ENCODE results near the gene PSMC3. TPM values are rescaled to one million over a fixed set of nuclear protein-coding genes. Genes with fewer than 3 reads are reported as not detected.
"Not testable (repeated sequence)": the region's sequence is repeated elsewhere in the genome, so short reads cannot be mapped to it uniquely, and the experiment has no call there.

Gene PSMC3
- total RNA-seq, 1 experiment from 2014 or later = 179 TPM

DNA sequence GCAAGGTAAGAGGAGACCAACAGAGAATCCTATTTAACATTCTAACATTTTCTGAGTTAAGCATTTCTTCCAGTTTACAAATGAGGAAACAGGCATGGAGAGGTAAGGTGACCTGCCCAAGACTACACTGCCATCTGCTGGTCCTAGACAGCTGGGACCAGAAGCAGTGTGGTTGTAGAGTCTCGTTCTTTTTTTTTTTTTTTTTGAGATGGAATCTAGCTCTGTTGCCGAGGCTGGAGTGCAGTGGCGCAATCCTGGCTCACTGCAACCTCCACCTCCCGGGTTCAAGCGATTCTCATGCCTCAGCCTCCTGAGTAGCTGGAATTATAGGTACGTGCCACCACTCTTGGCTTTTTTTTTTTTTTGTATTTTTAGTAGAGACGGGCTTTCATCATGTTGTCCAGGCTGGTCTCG is 28.0 kb upstream of the PSMC3 start:
- H4K8ac ChIP-seq (replicated peaks; ENCODE audit: insufficient read length, low read depth, low read length); H2BK15ac ChIP-seq (ENCODE audit: low read depth, low read length); H4K91ac ChIP-seq (ENCODE audit: insufficient read length, low read depth, low read length); H4K20me1 ChIP-seq (ENCODE audit: control insufficient read depth, insufficient read depth, insufficient read length); H3K27ac ChIP-seq (ENCODE audit: insufficient read length, low read depth, low read length); H2AFZ ChIP-seq (ENCODE audit: low read length); H2AK5ac ChIP-seq (ENCODE audit: insufficient read length, low read length); H3T11ph ChIP-seq (ENCODE audit: low read length); H3K79me2 ChIP-seq (ENCODE audit: insufficient read depth, low read length); H3K79me1 ChIP-seq (ENCODE audit: insufficient read depth, low read depth, low read length, poor library complexity, severe bottlenecking); H3K27me3 ChIP-seq (ENCODE audit: insufficient read depth, low read length); H3K36me3 Mint-ChIP-seq (ENCODE audit: insufficient read depth in 1 of 3, low read depth in 3 of 3); H3K4me1 Mint-ChIP-seq; H3K4me1 ChIP-seq (ENCODE audit: insufficient read depth, low read length); H2BK20ac ChIP-seq (ENCODE audit: low read depth, low read length, poor library complexity, severe bottlenecking); H2BK12ac ChIP-seq (ENCODE audit: insufficient read length, low read depth, low read length); H2BK120ac ChIP-seq (ENCODE audit: low read depth, low read length, poor library complexity, severe bottlenecking); H3K4me2 ChIP-seq (ENCODE audit: insufficient read depth, insufficient read length, low read length); H3K27me3 Mint-ChIP-seq (ENCODE audit: low read depth); H3K14ac ChIP-seq (ENCODE audit: insufficient read depth, low read length); H3K9ac ChIP-seq (ENCODE audit: extremely low read depth, insufficient read length, low read length); H3K4ac ChIP-seq (ENCODE audit: low read depth, low read length); H3K9me3 ChIP-seq (ENCODE audit: control insufficient read depth, low read depth, low read length); H3K23ac ChIP-seq (ENCODE audit: insufficient read length, low read depth, low read length); H3K18ac ChIP-seq (ENCODE audit: insufficient read length, low read depth, low read length); H3K9me3 Mint-ChIP-seq; H3K56ac ChIP-seq (ENCODE audit: insufficient read length, low read depth, low read length); H2BK5ac ChIP-seq (ENCODE audit: insufficient read length, low read length); H3K23me2 ChIP-seq (ENCODE audit: insufficient read length, low read depth, low read length, poor library complexity, severe bottlenecking): not testable (repeated sequence)
- WGBS (ENCODE audit: extremely low coverage, insufficient read length, low lambda C conversion rate) = no CpG with 5 or more reads among the region's 8 CpGs
- peak overlapping the region; percentile 17 for H4K5ac ChIP-seq (ENCODE audit: insufficient read length, low read depth, low read length)
- Mint-ChIP-seq H3K27ac (peak overlapping the region in 1 of 3 experiments; percentile 61; a peak in 2 of 7 replicates), H3K4me3 (peak overlapping the region in 1 of 2 experiments; percentile 7; a peak in 1 of 5 replicates)
- peak; percentile 82 for DNase-seq
- TF ChIP-seq, protein P1, sequence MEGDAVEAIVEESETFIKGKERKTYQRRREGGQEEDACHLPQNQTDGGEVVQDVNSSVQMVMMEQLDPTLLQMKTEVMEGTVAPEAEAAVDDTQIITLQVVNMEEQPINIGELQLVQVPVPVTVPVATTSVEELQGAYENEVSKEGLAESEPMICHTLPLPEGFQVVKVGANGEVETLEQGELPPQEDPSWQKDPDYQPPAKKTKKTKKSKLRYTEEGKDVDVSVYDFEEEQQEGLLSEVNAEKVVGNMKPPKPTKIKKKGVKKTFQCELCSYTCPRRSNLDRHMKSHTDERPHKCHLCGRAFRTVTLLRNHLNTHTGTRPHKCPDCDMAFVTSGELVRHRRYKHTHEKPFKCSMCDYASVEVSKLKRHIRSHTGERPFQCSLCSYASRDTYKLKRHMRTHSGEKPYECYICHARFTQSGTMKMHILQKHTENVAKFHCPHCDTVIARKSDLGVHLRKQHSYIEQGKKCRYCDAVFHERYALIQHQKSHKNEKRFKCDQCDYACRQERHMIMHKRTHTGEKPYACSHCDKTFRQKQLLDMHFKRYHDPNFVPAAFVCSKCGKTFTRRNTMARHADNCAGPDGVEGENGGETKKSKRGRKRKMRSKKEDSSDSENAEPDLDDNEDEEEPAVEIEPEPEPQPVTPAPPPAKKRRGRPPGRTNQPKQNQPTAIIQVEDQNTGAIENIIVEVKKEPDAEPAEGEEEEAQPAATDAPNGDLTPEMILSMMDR (conservative IDR thresholded peaks at IDR 0.05) = peak; percentile 84
